GM18873 (cell line): ENCODE results near the gene PFKFB4.

Experiments
- ATAC-seq: cut with Tn5 transposase; IDR thresholded peaks from one replicate; pipeline ENCODE4 v1.9.1; 2021; ENCODE audit warnings: mild to moderate bottlenecking, moderate library complexity, moderate number of reproducible peaks; ENCODE audit not compliant: unreplicated experiment, low FRiP score

PFKFB4 gene

DNA sequence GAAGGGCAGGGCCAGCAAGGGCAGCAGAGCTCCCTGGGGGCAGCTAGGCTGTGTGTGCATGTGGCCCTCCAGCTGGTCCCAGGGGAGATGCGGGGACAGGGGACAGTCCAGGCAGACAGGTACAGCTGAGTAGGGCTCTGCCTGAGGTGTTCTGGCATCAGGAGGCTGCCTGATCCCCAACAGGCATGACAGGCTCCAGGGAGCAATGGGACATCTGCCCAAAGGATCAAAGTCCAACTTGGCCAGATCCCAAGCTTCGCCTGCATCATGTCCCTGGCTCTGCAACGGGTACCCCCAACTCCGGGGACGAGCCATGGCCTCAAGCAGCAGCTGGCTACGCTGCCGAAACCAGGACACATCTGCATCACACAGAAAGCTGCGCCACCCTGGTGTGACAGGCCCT is 88.3 kb downstream of the PFKFB4 start:
- ATAC-seq = no peak
